GM19455 (cell line): ENCODE measurements around the gene ZNF33A.
"Not testable (repeated sequence)": the region's sequence is repeated elsewhere in the genome, so short reads cannot be mapped to it uniquely, and the experiment has no call there.

ENCODE experiments used
- ATAC-seq: cut with Tn5 transposase; IDR thresholded peaks from one replicate; pipeline ENCODE4 v1.9.1; 2021; ENCODE audit not compliant: unreplicated experiment

Gene ZNF33A

DNA sequence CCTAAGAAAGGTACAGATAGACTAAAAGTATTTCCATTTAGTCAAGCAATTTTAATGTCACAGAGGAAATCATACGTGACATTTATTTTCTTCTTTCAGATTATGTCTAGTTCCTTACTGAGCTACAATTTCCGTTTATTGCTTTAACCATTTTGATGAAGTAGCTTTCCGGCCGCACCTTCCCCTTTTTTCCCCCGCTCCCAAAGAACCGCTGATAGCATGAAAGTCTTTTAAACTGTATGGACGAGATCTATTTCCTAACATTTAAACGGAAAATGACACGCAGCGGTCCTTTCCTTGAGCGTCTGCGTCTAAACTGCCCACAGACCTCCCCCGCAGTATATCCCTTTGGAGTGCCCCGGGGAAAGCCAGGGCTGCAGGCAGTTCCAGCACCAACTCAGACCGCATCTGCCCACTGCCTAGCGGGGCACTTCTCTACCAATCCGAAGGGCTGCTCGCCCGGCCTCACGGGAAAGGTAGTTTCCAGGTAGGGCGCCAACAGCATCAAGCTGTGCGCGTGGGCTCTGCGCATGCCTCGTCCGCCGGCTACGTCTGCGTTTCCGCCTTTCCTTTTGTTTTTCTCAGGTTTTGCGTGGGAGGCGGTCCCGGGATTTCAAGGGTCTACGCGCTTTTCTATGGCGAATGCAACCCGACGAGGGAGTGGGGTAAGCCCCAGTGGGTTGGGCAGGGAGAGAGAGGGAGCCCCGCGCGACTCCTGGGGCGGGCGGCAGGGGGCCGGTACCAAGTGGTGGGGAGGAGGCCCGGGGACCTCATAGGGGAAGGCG, at the start of gene ZNF33A:
Gene ZNF33A (plus strand): TSS at position 557 of the 785 bp plus-strand sequence. CDS start 1,667 bp downstream, outside the sequence.
- peak; percentile 89 for ATAC-seq

DNA sequence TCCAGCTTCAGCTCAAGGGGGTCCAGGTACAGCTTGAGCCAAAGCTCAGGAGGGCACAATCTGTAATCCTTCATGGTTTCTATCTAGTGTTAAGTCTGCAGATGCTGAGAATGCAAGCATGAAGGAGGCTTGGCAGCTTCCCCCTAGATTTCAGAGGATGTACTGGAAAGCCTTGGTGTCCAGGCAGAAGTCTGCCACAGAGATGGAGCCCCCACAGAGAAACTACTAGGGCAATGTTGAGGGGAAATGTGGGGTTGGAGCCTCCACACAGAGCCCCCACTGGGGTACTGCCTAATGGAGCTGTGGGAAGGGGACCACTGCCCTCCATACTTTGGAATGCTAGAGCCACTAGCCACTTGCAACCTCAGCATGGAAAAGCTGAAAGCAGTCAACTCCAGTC, 45.5 kb upstream of the ZNF33A start:
- ATAC-seq = no peak

DNA sequence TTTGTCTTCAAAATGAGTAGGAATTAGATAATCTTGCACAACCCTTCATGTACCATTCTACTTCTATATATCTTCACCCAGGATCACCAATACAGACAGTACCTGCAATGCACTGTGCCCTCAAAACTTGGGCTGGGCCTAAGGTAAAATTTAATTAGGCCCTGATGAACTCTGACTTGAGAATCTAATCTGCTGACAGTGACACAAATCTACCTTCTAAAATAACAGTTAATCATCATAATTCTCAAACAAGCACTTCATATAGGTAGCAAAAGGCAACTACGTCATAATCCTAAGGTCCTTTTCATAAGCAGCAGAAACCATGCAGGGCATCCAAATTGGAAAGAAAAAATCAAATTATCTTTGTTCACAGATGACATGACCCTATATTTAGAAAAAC, 38.1 kb upstream of the ZNF33A start:
- no peak for ATAC-seq

DNA sequence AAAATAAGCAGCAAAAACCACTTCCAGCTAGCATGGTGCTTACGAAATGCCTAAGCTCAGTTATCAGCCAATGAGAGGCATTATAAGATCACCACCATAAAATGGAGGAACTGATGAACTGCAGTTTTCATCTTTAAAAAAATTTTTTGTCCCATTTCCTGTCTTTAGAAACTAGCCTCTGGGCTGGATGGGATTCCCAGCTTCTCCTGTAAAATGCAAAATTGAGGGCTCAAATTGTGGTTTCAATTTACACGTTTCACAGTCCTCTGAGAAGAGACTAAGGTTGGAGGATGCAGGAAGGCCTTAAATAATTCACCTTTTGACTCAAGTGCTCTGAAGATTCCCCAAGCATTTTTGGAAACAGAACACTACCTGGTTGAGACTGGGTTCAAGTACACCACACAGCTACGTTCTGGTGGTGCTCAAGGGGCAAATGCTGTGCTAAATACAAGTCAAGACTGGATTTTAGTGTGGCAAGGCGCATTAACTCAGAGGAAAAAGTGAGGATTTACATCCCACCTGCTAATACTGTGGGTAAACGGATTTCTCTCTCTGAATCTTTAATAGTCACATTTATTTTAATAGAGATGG, 35.0 kb upstream of the ZNF33A start:
- ATAC-seq = no peak

DNA sequence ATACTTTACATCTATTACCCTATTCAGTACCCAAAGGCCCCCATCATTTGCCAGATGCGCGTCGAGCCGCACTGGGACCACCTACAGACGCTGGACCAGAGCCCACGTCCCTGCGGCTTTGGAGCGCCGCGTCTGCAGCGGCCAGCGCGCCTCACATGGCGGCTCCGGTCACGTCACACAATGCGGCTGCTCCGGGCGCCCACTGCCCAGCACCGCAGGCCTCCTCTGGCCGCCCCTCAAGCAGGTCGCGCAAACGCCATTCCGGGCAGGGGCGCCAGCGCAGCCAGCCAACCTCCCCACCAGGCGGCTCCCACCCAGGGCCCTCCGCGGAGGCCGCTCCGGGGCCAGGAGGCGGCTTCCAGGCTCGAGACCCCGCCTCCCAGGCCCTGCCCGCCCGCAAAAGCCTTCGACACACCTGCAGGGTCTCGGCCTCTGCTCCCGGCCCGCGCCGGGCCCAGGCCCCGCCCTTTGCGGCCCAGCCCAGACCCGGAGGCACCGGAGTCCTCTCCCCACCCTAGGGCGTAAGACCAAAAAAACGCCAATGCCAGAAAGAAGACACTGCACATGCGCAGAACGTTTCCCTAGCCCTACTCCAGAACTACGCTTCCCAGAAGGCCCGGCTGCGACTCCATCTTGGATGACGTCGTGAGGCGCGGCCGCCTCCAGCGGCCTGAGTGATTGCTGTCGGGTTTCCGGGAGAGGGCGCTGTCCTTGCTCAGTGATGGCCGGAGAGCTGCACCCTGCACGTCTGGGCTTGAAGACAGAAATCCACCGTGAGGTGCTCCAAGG, 34.2 kb upstream of the ZNF33A start, which contains the start of gene ZNF25:
Gene ZNF25 (minus strand): TSS at position 557 of the 789 bp plus-strand sequence. CDS start 4,925 bp downstream, outside the sequence.
- ATAC-seq = peak; percentile 96

DNA sequence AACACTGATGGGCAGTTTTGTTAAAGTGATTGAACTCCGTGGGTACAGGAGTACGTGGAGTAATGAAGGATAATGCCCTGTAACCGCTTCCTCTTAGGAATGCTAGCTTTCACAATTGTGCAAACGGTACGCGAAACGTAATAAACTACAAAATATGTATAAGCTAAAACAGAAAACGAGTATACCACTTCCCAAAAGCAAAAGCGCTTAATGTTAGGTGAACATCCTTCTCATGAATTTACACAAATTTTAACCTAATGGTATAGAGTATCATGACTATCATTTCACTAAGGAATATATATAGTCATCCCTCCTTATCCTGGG, 33.6 kb upstream of the ZNF33A start:
- ATAC-seq = no peak

DNA sequence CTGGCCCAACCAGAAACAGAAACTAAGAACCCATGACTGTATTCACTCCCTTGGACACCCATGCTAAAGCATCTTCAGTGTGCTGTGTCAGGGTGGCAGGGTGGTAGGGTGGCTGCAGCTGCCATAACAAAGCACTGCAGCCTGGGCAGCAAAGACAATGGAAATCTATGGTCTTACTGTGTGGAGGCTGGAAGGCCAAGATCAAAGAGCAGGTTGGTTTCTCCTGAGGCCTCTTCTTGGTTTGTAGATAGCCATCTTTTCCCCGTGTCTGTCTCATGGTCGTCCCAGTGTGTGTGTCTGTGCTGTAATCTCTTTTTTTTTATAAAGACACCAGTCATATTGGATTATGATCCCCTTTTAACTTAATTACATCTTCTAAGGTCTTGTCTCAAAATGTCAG, 18.8 kb upstream of the ZNF33A start:
- ATAC-seq = no peak

DNA sequence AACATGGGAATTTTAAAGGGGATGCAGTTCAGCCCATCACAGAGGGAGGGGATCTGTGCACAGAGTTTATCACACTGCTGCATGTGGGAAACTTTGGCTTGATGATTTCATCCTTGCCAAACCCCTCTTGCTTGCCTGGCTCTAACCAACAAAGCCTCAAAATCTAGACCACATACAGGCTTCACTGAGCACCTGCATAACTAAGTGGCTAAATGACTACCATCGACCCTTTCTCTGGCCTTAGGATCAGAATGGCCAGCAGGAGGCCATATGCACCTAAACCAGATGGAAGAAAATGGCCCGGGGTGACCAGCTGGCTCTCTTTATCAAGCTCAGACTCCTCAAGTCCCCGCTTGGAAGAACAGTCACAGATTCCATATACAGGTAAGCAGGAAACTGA, 18.4 kb upstream of the ZNF33A start:
- ATAC-seq = no peak

DNA sequence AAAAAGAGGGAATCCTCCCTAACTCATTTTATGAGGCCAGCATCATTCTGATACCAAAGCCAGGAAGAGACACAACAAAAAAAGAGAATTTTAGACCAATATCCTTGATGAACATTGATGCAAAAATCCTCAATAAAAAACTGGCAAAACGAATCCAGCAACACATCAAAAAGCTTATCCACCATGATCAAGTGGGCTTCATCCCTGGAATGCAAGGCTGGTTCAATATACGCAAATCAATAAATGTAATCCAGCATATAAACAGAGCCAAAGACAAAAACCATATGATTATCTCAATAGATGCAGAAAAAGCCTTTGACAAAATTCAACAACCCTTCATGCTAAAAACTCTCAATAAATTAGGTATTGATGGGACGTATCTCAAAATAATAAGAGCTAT, 11.6 kb upstream of the ZNF33A start:
- ATAC-seq = not testable (repeated sequence)

DNA sequence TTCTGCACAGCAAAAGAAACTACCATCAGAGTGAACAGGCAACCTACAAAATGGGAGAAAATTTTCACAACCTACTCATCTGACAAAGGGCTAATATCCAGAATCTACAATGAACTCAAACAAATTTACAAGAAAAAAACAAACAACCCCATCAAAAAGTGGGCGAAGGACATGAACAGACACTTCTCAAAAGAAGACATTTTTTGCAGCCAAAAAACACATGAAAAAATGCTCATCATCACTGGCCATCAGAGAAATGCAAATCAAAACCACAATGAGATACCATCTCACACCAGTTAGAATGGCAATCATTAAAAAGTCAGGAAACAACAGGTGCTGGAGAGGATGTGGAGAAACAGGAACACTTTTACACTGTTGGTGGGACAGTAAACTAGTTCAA, 10.0 kb upstream of the ZNF33A start:
- not testable (repeated sequence) for ATAC-seq

DNA sequence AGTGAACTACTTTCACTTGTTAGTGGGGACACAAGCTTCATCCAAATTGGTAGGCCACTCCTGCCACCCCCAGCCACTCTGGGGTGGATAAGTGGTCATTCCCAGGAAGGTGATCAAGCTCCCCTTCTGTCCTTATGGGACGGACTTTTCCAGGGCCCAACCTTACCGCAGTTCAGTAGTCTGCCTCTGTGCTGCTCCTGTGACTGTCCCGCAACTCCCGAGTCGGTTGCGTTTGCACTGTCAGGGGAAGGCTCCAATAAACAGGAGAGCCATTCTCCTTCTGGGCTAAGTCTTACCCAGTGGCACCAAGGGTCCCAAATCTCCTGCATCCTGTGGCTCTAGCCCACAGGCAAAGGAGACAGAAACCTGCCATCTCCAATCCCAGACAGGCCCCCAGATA, 7.4 kb upstream of the ZNF33A start:
- ATAC-seq = no peak

DNA sequence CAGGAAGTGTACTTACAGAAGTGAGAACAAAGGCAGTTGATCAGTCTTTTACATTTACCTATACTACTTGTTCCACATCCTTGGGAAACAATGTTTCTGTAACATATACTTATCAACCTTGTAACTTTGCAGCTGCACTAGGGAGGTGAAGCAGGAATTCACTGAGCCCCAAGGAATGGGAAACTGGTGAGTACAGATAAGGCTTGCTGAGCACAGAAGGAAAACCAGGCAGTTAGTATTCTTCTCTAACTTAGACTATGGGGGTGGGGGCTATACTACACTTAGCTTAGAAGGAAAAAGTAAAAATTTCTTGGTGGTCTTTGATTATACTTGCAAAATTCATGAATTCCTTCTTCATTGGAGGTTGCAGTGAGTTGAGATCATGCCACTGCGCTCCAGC, 6.9 kb upstream of the ZNF33A start:
- ATAC-seq = no peak

DNA sequence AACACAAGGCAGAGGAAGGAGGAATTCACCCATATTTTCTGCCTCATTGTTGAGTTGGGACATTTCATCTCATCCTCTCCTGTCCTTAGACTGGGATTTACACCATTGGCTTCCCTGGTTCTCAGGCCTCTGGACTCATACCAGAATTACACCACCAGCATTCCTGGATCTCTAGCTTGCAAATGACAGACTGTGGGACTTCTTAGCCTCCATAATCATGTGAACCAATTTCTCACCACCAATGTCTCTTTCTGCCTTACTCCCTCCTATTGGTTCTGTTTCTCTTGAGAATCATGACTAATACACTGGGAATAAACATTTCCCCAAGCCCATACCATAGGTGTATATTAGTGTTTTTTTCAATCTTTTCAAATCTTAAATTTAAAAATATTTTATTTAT, 2.9 kb upstream of the ZNF33A start:
- ATAC-seq = no peak

DNA sequence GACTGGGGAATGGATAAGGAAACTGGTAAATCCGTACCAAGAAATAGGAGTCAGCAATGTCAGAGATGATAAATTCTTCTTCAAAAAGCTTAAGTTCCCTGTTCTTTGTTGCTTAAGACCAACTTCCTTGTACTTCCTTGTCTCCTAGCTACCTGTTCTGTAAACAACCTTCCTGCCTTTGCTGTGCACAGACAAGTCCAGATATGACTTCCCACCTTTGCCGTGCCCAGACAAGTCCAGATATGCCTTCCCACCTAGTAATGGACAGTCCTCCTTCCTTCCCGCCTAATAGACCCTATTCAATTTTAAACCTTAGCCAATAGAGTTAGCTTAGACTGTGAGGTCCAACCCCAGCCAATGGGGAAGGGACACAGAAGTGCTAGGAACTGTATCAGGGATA, 2.5 kb upstream of the ZNF33A start:
- no peak for ATAC-seq

DNA sequence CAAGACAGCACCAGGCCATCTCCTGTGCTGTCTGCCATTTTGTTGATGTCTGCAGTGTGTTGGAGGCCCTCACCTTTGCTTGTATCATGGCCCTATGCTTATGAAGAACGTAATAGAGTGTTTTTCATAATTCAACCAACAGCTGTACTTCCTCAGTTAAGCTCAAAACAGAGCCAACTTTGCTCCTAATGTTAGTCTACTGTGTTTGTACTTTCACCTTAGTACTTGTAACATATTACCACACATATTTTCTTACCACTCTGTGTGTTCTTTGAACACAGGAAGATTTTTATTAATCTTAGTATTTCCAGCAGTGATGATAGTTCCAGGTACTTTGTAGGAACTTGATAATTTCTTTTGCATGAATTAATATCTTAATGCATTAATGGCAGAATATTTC, 5.9 kb downstream of the ZNF33A start:
- ATAC-seq = no peak

DNA sequence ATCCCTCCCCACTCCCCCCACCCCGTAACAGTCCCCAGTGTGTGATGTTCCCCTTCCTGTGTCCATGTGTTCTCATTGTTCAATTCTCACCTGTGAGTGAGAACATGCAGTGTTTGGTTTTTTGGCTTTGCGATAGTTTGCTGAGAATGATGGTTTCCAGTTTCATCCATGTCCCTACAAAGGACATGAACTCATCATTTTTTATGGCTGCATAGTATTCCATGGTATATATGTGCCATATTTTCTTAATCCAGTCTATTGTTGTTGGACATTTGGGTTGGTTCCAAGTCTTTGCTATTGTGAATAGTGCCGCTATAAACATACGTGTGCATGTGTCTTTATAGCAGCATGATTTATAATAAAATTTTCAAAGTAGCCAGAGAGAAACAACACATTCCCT, 8.6 kb downstream of the ZNF33A start:
- ATAC-seq = not testable (repeated sequence)

DNA sequence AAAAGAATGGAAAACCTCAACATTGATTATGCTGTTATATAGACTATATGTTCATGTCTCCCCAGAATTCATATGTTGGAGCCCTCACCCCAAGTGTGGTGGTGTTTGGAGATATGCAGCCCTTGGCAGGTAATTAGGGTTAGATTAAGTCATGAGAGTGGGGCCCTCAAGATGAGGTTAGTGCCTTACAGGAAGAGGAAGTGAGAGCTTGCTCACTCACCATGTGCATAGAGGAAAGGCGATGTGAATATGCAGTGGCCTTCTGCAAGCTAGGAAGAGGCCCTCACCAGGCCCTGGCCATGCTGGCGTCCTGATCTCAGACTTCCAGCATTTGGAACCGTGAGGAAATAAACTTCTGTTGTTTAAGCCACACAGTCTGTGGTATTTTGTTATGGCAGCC, 14.8 kb downstream of the ZNF33A start:
- ATAC-seq = peak; percentile 90

DNA sequence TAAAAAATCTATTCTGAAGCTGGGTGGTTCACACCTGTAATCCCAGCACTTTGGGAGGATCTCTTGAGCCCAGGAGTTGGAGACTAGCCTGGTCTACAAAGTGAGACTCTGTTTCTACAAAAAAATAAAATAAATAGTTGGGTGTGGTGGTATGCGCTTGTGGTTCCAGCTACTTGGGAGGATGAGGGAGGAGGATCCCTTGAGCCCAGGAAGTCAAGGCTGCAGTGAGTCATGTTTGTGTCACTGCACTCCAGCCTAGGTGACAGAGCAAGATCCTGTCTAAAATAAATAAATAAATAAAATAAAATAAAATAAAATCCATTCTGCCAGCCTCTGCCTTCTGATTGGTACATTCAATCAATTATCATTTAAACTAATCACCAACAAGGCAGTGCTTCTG, 17.5 kb downstream of the ZNF33A start:
- no peak for ATAC-seq

DNA sequence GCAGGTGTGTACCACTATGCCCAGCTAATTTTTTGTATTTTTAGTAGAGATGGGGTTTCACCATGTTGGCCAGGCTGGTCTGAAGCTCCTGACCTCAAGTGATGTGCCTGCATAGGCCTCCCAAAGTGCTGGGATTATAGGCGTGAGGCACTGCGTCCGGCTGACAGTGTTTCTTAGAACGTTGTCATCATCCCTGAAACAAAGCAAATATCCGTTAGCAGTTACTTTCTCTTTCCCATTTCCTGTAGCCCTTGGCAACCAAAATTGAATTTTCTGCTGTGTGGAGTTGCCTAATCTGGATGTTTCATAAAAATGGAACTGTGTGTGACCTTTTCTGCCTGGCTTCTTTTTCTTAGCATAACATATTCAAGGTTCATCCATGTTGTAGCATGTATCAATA, 22.4 kb downstream of the ZNF33A start:
- no peak for ATAC-seq

DNA sequence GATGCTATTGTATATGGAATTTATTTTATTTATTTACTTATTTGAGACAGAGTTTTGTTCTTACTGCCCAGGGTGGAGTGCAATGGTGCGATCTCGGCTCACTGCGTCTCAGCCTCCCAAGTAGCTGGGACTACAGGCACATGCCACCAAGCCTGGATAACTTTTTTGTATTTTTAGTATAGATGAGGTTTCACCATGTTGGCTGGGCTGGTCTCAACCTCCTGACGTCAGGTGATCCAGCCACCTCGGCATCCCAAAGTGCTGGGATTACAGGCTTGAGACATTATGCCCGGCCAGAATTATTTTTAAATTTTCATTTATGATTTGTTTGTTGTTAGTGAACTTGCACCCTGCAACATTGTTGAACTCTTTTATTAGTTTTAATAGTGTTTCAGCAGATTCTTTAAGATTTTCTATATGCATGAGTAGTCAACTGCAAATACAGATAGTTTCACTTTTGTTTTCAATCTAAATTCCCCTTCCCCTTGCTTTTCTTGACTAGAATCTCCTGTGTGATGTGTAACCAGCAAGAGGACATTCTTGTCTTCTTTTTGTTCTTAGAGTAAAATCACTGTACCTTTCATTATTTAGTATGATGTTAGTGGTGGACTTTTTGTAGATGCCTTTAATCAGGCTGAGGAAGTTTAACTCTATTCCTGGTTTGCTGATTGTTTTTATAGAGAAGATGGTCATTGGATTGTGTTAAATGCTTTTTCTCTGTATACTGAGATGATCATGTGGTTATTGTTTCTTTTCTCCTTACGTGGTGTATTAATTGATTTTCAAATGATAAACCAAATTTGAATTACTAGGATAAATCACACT, 27.8 kb downstream of the ZNF33A start:
- ATAC-seq = peak; percentile 96

DNA sequence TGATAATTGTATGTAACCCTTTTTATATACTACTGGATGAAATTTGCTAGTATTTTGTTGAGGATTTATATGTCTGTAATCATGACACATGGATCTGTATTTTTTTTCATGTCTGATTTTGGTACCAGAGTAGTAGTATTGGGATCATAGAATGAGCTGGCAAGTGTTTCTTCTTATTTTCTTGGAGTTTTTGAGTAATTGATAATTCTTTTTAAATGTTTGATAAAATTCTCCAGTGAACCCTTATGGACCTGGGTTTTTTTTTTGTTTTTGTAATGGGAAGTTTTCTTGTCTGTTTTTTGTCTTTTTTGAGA, 28.4 kb downstream of the ZNF33A start:
- peak; percentile 26 for ATAC-seq
